Effector CD8-positive, alpha-beta T cell (primary cell): ENCODE data around the gene FLVCR1.

Experiments
- DNase-seq: peaks from one replicate; lab custom pipeline; 2025; lab: John Stamatoyannopoulos, UW

The FLVCR1 gene

GRCh38 chr1:212915245-212916091, 57.4 kb downstream of the FLVCR1 start:
- no peak for DNase-seq

GRCh38 chr1:212916481-212917133, 58.5 kb downstream of the FLVCR1 start:
- DNase-seq: no peak

GRCh38 chr1:212917134-212917485, 59.0 kb downstream of the FLVCR1 start:
- DNase-seq: no peak

GRCh38 chr1:212917858-212918257, 59.8 kb downstream of the FLVCR1 start:
- DNase-seq: no peak

- no peak for DNase-seq
Measured at GRCh38 chr1:212918824-212919223, 60.7 kb downstream of the FLVCR1 start.

- no peak for DNase-seq
Measured at GRCh38 chr1:212920246-212920645, 62.2 kb downstream of the FLVCR1 start.

GRCh38 chr1:212920896-212921295, 62.8 kb downstream of the FLVCR1 start:
- DNase-seq: no peak

GRCh38 chr1:212922016-212922415, 63.9 kb downstream of the FLVCR1 start:
- DNase-seq: no peak

- DNase-seq: no peak
Measured at GRCh38 chr1:212926372-212926771, 68.3 kb downstream of the FLVCR1 start.

GRCh38 chr1:212928323-212929291, 70.5 kb downstream of the FLVCR1 start:
- no peak for DNase-seq

- no peak for DNase-seq
Measured at GRCh38 chr1:212930986-212931678, 73.1 kb downstream of the FLVCR1 start.

- no peak for DNase-seq
Measured at GRCh38 chr1:212933815-212934471, 75.9 kb downstream of the FLVCR1 start.

GRCh38 chr1:212935387-212935981, 77.4 kb downstream of the FLVCR1 start:
- DNase-seq: no peak

GRCh38 chr1:212937034-212937433, 79.0 kb downstream of the FLVCR1 start:
- no peak for DNase-seq

GRCh38 chr1:212938846-212939245, 80.8 kb downstream of the FLVCR1 start:
- DNase-seq: no peak

- DNase-seq: no peak
Measured at GRCh38 chr1:212941452-212941851, 83.4 kb downstream of the FLVCR1 start.

GRCh38 chr1:212942679-212943392, 84.8 kb downstream of the FLVCR1 start:
- no peak for DNase-seq

- DNase-seq: no peak
Measured at GRCh38 chr1:212943393-212943710, 85.3 kb downstream of the FLVCR1 start.

- DNase-seq: no peak
Measured at GRCh38 chr1:212944229-212944901, 86.3 kb downstream of the FLVCR1 start.

- DNase-seq: no peak
Measured at GRCh38 chr1:212945056-212945455, 87.0 kb downstream of the FLVCR1 start.
